ENCODE results near the gene CD3E.

DNA sequence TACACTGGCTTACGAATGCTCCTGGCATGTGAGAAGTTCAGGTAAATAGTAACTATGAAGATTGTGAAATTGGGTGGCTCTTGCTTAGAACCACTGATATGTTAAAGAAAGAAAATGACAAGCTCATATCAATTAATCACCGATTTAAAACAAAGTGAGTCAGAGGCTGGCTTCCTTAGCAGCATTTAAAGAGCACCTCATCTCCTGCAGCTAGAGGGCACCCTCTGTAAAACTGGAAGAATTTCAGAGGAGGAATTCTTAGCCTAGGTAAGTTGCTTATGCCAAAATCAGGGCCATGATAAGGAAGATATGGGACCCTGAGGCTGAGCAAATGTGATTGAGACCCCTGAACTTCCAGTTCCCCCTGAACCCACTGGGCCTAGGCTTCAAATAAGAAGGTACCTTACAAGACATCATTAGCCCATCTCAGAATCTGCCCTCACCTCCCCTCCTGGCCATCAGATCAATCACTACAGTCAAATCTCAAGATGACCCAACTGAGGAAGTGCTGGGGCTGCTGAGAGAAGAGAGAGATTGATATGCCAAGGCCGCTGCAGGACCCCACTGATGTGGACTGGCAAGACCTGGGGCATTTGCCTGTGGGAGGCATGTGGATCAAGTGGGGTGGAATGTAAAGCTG, 8.6 kb upstream of the CD3E start:
- no peak for TF ChIP-seq SP1 (IDR thresholded peaks at IDR 0.05)
- no peak for TF ChIP-seq HDGF (IDR thresholded peaks at IDR 0.05; ENCODE audit: borderline replicate concordance)
- TF ChIP-seq ARNT (IDR thresholded peaks at IDR 0.05) = no peak

Measured in HEK293T (cell line).